Ecto neural progenitor cell (in vitro differentiated cells): Measurements from ENCODE around the gene KRT80.
A peak's percentile ranks its signal among the peaks of the same experiment; 100 is the strongest.

Experiments used
- DNase-seq: peaks from one replicate; pipeline ENCODE4 v3.0.0-alpha.2; 2018; ENCODE audit warnings: low spot score

KRT80 gene

DNA sequence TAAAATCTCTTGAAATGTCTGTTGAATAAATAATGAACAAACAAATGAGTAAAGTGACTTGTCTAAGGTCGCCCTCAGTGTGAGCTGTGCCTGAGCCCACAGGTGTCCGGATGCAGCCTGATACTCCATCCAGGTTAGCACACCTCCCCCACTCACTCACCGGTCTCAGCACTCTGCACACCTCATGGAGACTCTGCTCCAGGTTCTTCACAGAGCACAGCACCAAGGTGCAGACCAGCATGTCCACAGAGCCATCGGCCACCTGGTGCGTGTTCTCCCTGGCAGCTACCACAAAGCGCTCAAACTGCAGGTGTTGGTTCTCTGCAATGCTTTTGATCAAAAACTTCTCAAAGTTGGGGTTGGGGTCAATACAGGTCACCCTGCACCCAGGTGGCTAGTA lies 37.1 kb upstream of the KRT80 start:
- no peak for DNase-seq

DNA sequence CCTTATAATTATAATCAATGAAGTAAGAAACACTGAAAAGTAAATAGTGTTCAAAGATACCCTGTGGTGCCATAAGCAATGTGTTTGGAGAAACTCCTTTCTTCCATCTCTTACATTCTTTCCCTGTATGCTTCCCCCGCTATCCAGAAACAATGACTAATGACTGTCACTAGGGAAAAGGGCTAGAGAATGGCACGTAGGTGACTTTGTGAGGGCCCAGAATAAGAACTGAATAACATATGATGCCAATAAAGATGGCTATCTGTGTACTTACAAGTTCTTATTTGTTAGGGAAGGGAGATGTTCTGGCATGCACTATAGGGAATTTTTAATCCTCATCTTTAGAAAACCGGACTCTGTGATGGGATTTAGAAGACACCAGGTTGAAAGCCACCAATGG lies 36.6 kb upstream of the KRT80 start:
- DNase-seq, result no peak

DNA sequence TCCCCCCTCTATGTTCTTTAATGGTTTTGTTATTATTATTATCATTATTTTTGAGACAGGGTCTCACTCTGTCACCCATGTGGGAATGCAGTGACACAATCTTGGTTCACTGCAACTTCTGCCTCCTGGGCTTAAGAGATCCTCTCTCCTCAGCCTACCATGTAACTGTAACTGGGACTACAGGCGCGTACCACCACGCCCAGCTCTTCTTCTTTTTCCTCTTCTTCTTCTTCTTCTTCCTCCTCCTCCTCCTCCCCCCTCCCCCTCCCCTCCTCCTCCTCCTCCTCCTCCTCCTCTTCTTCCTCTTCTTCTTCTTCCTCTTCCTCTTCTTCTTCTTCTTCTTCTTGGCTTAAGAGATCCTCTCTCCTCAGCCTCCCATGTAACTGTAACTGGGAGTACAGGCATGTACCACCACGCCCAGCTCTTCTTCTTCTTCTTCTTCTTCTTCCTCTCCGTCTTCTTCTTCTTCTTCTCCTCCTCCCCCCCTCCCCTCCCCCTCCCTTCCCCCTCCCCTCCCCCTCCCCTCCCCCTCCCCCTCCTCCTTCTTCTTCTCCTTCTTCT lies 35.9 kb upstream of the KRT80 start:
- DNase-seq, result no peak

DNA sequence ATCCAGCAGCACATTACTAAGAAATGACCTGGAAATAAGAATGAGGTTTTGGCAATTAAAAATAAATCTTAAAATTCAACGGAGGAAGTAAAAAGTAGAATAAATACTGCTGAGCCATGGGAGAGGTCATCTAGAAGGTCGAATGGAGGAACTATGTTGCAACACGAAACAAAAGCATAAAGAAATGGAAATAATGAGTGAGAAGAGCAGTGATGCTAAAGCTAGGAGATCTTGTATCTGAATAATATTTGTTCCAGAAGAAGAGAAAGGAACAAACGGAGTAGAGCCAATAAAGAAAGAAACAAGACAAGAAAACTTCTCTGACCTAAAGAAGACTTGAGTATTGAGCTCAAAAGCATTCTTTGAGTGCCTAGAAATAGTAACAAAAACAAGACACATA lies 34.6 kb upstream of the KRT80 start:
- no peak for DNase-seq

DNA sequence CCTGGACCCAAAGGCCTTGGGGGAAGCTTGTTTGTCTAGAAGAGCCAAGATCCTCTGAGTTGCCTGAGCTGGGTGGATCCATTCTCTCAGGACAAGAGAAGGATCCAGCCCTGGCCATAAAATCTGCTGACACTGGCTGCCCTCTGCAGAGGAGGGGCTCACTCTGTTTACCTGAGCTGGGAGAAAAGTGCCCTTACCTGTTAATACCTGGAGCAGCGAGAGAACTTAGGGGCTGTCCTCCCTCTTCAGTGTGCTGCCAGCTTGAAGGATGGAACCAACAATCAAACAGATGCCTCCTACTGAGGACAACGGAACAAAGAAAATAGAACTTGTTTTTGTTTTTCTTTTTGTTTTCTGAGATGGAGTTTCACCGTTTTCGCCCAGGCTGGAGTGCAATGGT lies 33.9 kb upstream of the KRT80 start:
- DNase-seq, result no peak

DNA sequence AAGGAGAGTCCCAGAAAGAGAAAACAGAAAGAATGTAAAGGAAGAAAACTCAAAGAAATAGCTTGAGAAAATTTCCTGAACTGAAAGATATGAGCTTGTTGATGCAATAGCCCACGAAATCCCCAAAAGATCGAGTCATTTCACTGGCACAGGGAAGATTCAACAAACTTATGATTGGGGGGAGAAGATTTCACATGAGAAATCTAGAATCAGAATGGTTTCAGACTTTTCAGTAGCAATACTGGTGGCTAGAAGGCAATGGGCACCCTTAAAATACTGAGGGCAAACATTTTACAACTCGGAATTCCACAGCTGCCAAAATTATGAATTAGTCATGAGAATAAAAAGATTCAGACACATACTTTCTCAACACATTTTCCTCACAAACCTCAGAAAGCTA lies 32.3 kb upstream of the KRT80 start:
- no peak for DNase-seq

DNA sequence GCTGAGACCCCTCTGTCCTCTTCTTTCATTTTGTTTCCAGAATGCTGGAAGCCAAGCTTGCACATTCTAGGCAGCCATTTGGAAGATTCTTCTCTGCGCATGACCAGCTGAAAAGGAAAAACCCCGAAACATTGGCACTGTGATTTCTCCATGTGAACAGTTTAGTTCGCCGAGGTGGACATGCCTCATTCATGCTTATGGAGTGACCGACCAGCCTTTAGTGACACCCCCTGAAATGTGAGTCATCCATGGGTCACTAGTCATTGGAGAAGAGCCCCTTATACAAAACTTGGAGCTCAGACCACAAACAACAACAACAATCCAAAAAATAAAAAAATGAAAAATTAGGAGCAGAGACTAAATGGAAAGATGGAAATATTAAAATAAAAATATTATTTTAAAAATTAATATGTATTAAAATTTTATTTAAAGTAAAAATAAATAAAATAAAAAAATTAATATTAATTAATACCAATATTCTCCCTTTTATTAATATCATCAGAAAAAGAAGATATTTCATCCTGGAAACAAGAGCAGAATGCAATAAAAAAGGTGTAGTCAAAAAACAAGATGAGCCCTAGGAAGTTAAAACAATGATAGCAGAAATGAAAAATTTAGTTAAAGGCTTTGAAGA lies 31.7 kb upstream of the KRT80 start:
- no peak for DNase-seq

DNA sequence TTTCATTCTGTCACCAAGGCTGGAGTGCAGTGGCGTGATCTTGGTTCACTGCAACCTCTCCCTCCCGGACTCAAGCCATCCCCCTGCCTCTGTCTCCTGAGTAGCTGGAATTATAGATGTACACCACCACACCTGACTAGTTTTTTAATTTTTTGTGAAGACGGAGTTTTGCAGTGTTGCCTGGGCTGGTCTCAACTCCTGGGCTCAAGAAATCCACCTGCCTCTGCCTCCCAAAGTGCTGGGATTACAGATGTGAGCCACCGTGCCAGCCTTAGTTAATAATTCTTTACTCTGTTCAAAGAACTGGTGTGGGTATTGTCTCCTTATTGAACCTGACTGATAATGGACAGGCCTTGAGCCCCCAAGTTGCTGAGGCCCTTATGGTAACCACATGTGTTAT lies 30.9 kb upstream of the KRT80 start:
- no peak for DNase-seq

DNA sequence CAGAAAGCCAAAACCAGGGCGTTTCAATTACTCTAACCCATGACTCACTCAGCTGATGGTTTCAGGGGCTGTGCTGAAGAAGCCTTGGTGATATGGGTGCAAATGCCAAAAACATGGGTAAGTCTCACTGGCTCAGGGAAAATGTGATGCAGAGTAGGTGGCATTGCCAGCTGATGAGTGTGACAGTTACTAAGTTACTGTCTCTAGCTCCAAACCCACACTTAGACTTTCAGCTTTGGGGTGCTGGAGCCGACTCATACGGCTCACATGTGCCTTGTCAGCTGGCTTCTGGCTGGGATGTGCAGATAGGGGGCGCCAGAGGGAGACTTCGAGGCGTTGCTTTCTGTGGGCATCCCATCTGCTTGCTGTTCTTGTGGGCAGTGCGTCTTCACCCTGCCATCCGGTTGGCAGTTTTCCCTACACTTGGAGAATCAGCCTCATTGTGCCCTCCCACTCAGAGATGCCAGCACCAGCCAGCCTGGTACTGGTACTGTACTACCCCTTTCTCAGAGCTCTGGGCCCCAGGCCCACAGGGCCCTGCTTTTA lies 30.2 kb upstream of the KRT80 start:
- DNase-seq, result peak; percentile 91

DNA sequence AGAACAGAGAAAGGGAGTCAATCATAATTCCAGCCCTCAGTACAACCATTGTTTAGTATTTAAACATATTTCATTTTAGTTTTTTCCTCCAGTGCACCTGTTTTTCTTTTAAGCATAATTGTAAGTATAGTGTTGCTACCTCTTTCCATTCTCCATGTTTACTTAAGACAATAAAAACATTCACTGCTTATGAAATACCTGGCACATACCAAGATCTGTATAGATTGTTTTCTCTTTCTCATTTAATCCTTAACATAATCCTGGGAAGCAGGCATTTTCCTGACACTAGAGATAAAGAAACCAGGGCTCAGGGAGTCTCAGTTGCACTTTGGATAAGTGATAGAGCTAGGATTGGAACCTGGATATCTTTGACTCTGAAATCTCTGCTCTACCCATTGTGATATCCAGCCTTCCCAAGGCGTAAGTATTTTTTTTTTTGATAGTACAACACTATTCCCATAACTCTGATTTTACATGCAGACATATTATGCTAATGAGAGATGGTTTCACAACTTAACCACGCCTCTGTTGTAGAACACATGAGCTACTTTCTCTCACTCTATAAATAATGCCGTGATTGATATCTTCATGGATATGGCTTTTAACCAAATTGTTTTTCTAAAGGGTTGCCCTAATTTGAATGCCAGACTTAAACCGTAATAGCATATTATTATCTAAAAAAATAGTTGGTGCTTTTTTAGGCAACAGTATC lies 29.4 kb upstream of the KRT80 start:
- DNase-seq, result no peak

DNA sequence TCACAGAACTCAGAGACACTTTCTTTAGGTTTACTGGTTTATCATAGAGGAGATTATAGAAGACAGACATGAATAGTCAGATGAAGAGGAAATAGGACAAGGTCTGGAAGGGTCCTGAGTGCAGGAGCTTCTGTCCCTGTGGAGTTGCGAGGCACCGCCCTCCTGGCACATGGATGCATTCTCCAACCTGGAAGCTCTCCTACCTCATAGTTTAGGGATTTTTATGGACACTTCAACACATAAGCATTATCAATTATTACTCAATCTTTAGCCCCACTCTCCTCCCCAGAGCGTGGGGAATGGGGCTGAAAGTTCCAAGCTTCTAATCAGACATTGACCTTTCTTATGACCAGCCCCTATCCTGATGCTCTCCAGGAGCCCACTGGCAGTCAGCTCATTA lies 28.7 kb upstream of the KRT80 start:
- no peak for DNase-seq

DNA sequence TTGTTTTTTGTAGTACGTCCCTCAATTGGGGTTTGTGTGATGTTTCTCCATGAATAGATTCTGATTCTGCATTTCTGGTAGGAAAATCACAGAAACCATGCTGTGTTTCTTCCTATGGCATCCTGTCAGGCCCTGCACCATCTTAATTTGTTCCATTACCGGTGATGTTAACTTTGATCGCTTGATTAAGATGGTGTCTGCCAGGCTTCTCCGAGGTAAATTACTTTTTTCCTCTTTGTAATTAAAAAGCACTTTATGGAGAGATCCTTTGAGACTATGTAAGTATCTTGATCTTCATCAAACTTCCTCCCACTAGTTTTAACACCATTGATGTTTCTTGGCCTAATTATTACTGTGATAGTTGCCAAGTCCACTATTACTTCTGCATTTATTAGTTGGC lies 26.2 kb upstream of the KRT80 start:
- DNase-seq, result no peak

DNA sequence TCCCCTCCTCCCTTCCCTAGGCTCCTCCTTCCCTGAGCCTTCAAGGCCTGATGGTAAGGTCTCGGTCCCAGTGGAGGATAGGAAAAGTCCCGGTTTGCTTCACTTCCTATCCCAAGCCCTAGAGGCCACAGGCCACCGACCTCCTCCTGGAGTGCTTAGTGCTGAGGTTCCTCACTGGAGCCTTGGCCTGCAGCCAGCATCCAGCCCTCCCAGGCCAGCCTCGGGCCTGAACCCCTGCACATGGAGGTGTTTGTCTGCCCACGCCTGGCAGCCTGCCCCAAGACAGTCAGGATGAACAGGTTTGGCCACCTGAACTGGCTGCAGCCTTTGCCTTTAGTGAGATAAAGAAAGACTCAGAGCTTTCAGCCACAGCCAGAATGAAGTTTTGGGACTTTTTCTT lies 25.4 kb upstream of the KRT80 start:
- DNase-seq, result no peak

DNA sequence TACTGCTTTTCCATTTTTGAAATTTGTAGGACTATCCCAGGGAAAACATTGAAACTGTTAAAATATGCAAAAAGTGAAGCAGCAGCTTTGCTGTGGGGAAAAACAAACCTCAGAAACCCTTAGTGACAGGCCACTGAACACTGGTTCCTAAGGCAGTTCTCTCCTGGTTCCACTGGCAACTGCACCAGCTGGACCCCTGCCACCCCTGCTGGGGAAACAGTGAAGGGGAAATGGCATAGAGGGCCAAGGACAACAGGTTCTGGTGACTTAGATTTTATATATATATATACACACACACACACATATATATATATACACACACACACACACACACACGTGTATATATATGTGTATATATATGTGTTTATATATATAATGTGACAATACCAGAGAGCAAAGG lies 25.0 kb upstream of the KRT80 start:
- no peak for DNase-seq

DNA sequence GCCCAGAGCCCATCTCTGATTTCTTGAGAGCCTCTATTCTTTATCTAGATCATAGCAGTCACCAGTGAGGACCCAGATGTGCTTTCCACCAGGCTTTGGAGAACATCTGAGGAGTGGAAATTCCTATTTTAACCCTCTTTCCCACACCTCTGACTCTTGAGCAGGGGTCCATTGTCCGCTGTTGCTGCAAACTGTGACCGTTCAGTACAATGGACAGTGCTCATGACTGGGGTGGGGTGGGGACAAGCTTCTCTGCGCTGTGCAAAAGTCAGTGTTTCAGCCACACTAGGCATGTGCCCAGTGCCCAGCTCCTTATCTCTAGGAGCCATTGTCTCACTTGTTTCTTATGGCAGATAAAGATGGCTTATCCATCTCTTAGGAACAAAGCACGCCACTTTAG lies 24.3 kb upstream of the KRT80 start:
- no peak for DNase-seq

DNA sequence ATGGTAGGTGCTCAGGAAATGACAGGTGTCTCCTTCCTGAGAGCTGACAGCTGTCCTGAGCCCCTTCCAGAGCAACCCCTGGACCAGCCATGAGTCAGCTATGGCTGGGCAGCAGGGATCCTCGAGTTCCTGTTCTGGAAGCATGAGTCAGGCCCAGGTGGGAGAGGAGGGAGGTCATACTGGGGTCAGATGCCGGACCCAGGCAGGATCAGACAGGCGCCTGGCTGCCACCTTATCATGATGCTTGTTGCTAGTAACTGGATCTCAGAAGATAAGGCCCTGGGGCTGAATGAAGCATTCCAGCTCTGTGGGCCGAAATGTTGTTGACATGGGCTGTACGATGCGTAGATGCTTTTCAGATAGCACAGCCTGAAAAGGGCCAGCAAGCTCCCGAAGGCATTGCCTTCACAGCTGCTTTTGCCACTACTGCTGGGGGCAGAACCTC lies 23.8 kb upstream of the KRT80 start:
- DNase-seq, result no peak

DNA sequence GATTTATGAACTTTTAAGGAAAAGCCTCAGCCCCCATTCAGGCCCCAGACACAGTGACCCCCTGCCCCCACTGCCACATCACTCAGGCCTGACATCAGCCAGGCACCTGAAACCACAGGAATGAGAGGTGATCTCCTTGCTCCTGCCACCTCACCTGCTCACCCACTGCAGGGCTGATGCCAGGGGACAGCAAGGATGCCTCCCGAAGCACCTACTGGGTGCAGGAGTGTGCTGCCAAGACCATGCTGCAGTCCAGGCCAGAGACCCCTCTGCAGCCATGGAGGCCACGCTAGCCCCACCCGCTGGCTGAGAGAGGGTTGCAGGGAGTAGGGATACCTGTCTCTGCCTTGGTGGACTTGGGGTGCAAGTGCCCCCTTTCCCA lies 22.6 kb upstream of the KRT80 start:
- no peak for DNase-seq

DNA sequence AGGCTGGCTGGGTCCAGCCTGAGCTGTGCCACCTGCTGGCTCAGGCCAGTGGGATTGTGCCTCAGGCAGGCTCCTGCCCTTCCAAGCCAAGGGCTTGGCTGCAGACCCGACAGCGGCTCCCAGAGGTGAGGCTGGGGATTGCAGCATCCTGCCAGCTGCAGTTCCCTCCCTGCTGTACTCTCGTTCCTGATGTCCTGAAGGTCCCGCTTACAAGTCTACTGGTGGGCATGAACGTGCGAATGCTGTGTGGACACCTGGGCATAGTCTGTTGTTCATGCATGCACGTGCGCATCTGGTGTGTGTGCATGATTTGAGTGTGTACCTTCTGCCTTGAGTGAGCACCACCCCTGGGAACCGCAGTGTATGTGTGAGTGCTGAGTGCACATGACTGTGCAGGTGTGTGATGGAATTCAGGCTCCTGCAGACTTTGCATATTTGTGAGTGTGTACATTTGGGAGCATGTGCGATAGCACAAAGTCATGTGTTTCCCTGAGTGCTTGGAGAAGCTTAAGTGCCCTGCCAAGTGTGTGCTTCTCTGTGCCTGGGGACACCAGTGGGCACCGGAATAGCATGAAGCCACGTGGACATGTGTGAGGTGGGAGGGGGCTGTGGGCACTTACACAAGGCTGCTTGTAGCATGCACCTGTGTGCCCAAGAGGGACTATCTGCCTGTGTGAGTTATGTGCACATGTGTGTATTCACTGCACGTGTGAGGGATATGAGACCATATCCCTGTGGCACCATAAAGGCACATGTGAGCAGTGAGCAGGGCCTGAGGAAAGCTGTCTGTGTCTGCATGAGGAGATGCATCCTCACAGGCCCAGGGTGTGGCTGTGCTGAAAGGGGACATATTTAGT lies 22.0 kb upstream of the KRT80 start:
- DNase-seq, result peak; percentile 96

DNA sequence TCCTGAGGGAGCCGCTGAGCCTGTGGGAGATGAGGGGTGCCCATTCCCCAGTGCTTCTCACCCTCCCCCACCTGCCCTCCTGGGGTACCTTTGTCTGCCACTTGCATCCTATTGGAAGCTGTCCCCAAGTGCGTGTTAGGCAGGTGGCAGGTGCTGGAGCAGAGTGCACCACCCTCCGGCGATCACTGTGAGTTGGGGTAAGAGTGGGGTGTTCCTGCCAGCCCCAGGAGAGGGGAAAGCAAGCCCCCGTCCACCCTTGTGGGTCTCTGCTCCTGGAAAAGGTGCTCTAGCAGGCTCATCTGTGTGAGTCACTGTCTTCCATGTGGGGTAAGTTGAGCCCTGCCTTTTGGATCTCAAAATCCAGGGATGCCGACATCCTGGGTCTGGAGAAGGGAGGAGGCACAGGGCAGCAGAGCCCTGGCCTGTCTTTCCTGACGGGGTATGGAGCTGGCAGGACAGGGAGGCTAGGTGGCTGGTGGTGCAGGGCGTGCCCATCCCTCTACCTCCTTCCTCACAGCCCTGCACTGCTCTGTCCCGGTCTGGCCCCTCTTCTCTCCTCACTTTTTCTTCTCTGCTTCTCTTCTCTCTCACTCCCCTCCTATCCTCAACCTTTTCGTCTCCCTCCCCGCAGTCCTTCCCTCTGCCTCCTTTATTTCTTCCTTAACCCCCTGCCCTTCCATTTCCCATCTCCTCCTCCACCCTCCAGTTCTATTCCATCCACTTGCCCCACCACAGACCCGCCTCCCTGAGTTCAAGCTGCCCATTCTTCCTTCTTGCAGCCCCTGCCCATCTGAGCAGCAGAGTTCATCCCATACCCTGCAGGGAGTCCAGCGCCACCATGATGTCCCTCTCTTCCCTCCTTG lies 21.1 kb upstream of the KRT80 start:
- DNase-seq, result no peak

DNA sequence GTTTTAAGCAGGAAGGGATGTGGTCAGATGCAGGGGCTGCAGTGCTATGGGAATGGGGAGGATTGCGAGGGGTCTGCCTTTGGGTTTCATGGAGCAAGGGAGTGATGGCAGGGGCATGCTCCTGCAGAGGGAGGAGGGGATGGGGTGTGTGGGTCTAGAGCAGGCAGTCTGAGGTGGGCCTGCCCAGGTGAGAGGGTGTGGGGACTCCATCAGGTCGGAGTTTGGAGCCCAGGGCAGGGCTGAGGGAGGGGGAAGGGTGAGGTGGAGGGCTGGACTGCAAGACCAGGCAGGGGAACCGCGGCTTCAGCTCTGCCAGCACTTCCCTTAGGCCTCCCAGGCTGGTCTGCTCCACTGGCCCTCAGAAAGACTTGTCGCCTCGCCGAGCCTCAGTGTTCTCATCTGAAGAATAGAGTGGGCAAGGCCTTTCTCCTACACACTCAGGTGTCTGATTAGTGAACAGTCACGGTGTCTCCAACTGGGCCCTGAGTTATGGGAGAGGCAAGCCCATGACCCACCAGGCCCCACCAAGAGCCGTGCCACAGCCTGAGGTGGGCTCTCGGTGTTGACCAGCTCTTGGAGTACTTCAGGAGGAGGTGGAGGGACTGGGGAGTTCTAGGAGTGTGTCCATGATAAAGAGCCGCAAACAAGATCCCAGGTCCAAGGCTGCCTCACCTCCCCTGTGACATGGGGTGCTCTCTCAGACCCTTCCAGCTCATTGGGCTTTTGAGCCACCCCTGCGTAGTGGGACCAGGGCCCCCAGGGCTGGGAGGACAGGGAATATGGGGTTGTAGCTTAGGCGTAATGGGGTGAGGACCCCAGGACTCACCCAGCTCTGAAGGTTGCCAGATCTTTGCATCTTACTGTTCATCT lies 20.1 kb upstream of the KRT80 start:
- no peak for DNase-seq
